ENCODE measurements around the gene LRRC47. TPM values are rescaled to one million over a fixed set of nuclear protein-coding genes. Genes with fewer than 3 reads are reported as not detected.

The LRRC47 gene
- total and polyA plus RNA-seq, 2 of the 8 experiments (the other 6 are each of a cell fraction or from before 2014, with no cell fraction given), result 38.3 to 82.4 TPM

DNA sequence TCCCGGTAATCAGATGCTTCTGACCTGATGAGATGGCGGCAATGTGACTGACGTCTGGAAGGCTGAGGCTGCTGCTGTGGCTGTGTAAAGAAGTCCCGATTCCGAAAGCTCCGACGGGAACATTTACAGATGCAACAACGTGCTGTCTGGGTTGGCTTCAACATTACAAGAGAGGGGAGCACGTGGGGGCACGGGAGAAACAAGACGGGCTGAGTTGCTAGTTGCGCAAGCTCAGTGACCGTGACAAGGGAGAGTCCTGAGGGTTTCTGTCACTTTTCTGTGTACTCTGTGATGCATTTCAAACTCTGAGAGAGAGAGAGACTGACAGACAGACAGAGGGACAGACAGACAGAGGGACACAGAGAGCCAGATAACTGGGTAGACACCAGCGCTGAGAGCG, 25.6 kb upstream of the LRRC47 start:
- Histone ChIP-seq H3K23me2 (ENCODE audit: low read depth, low read length) (no peaks in the 10 kb centered on the region), H3K9ac (replicated peaks in 1 of 4; ENCODE audit: extremely low read depth in 1 of 4, low read depth in 3 of 4, low read length in 3 of 4) (no peak overlapping the region), H3K14ac (ENCODE audit: insufficient read length) (no peak overlapping the region), H2AK5ac (ENCODE audit: low read depth, low read length) (no peak overlapping the region), H3K79me1 (ENCODE audit: low read depth, low read length) (no peaks in the 10 kb centered on the region), H3K4ac (replicated peaks; ENCODE audit: insufficient read length, low read depth, low read length) (no peak overlapping the region), H2BK15ac (ENCODE audit: low read length) (no peak overlapping the region), H4K91ac (replicated peaks; ENCODE audit: insufficient read length, low read length) (no peak overlapping the region), H2AFZ (ENCODE audit: low read length) (no peak overlapping the region), H3K56ac (replicated peaks; ENCODE audit: insufficient read length, low read depth, low read length) (no peak overlapping the region), H4K5ac (ENCODE audit: insufficient read length, low read depth, low read length) (no peak overlapping the region), H4K8ac (ENCODE audit: extremely low read depth, insufficient read depth, low read length) (no peak overlapping the region), H3K4me2 (ENCODE audit: insufficient read depth in 1 of 2, low read depth in 2 of 2, low read length in 2 of 2) (no peak overlapping the region), H3K4me1 (replicated peaks in 1 of 4; ENCODE audit: control insufficient read depth in 3 of 4, insufficient read depth in 4 of 4, low read length in 3 of 4) (no peaks in the 10 kb centered on the region; a peak in 1 of 7 replicates), H3K27ac (ENCODE audit: low read depth, low read length) (no peak overlapping the region), H2BK5ac (ENCODE audit: low read depth, low read length) (no peak overlapping the region), H2BK12ac (ENCODE audit: low read depth, low read length) (no peak overlapping the region), H2BK20ac (ENCODE audit: low read length) (no peak overlapping the region), H3K27me3 (replicated peaks in 1 of 4; ENCODE audit: control insufficient read depth in 3 of 4, extremely low read depth in 1 of 4, insufficient read depth in 3 of 4, low read length in 3 of 4) (no peaks in the 10 kb centered on the region), H3K18ac (ENCODE audit: extremely low read depth, low read length) (no peak overlapping the region), H3K36me3 (ENCODE audit: control insufficient read depth in 2 of 4, insufficient read depth in 4 of 4, low read length in 3 of 4) (peaks cover 0 to 6% (median 0%) of the 10 kb centered on the region in 4 experiments; a peak in 3 of 8 replicates), H2BK120ac (replicated peaks; ENCODE audit: low read depth, low read length) (no peak overlapping the region), H3K4me3 (ENCODE audit: extremely low read depth in 1 of 4, insufficient read depth in 2 of 4, low read depth in 3 of 4, low read length in 4 of 4) (no peak overlapping the region), H3K23ac (ENCODE audit: insufficient read length) (no peak overlapping the region), H3K9me3 (ENCODE audit: insufficient read depth in 2 of 2, low read depth in 1 of 2, low read length in 1 of 2) (no peaks in the 10 kb centered on the region), H3K79me2 (ENCODE audit: control insufficient read depth in 1 of 2, insufficient read depth in 2 of 2, low read length in 2 of 2) (no peaks in the 10 kb centered on the region), H4K20me1 (replicated peaks in 1 of 2; ENCODE audit: control insufficient read depth in 1 of 2, insufficient read depth in 2 of 2, low read length in 2 of 2) (peaks cover 1 to 10% of the 10 kb centered on the region in 2 experiments)
- ChIA-PET POLR2A (ENCODE audit: partially characterized antibody) (interaction anchor here (0.5 to 1.5 kb wide), 3 partner anchors 16 to 302 kb away, joined by 3 to 4 read pairs (median 3); no protein-coding TSS in a partner anchor), CTCF (ENCODE audit: partially characterized antibody) (interaction anchor here (1.0 to 1.8 kb wide), 4 partner anchors 19 to 86 kb away, joined by 3 to 8 read pairs (median 3); no protein-coding TSS in a partner anchor)
- TF ChIP-seq TAF1 (IDR thresholded peaks at IDR 0.05; ENCODE audit: low read depth, low read length) (no peak), RXRA (IDR thresholded peaks at IDR 0.05; ENCODE audit: insufficient read depth, low read depth, low read length) (no peak), TCF12 (IDR thresholded peaks at IDR 0.05; ENCODE audit: low read depth, low read length) (no peak), GTF2F1 (IDR thresholded peaks at IDR 0.05; ENCODE audit: borderline replicate concordance, low read depth, low read length) (no peak), KDM4A (IDR thresholded peaks at IDR 0.05; ENCODE audit: low read depth, low read length, severe bottlenecking) (no peak), JUN (IDR thresholded peaks at IDR 0.05; ENCODE audit: low read depth, low read length) (no peak), CBX8 (IDR thresholded peaks at IDR 0.05; ENCODE audit: borderline replicate concordance, low read depth, low read length) (no peak)
- TF ChIP-seq, protein P1, sequence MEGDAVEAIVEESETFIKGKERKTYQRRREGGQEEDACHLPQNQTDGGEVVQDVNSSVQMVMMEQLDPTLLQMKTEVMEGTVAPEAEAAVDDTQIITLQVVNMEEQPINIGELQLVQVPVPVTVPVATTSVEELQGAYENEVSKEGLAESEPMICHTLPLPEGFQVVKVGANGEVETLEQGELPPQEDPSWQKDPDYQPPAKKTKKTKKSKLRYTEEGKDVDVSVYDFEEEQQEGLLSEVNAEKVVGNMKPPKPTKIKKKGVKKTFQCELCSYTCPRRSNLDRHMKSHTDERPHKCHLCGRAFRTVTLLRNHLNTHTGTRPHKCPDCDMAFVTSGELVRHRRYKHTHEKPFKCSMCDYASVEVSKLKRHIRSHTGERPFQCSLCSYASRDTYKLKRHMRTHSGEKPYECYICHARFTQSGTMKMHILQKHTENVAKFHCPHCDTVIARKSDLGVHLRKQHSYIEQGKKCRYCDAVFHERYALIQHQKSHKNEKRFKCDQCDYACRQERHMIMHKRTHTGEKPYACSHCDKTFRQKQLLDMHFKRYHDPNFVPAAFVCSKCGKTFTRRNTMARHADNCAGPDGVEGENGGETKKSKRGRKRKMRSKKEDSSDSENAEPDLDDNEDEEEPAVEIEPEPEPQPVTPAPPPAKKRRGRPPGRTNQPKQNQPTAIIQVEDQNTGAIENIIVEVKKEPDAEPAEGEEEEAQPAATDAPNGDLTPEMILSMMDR (IDR thresholded peaks at IDR 0.05; ENCODE audit: control extremely low read depth in 1 of 3, insufficient read depth in 1 of 3, low read depth in 1 of 3, low read length in 3 of 3), result no peak
- TF ChIP-seq, protein P2, sequence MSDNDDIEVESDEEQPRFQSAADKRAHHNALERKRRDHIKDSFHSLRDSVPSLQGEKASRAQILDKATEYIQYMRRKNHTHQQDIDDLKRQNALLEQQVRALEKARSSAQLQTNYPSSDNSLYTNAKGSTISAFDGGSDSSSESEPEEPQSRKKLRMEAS (IDR thresholded peaks at IDR 0.05), result no peak
- WGBS, 2 experiments (ENCODE audit: extremely low coverage in 1 of 2, insufficient coverage in 1 of 2, insufficient read length in 1 of 2, insufficient replicate concordance in 2 of 2, low coverage in 1 of 2, low lambda C conversion rate in 2 of 2, missing lambda C conversion rate in 1 of 2), result 95% methylated on average over 15 of the region's 15 CpGs; no CpG with 5 or more reads in 1 of the 2 experiments
- FAIRE-seq, result no peak
- DNase-seq (ENCODE audit: low read depth in 1 of 2, low spot score in 2 of 2), result no peak

Measured in H1 (cell line).